H1 (cell line): Measurements from ENCODE around the gene FGFRL1.

ENCODE experiments used
- EGR1 ChIP-seq: IDR thresholded peaks from 2 replicates; pipeline ENCODE4 v1.6.1; 2011; ENCODE audit warnings: low read depth, low read length, borderline replicate concordance
- MAFK ChIP-seq: IDR thresholded peaks from 2 replicates; pipeline ENCODE4 v1.6.1; 2012; ENCODE audit warnings: low read depth, mild to moderate bottlenecking, improper control_type of control experiment, low read length
- RNF2 ChIP-seq: fragments of 200-900, 300-1000 bp; sonication (generic); IDR thresholded peaks from 2 replicates; pipeline ENCODE4 v1.7.1; 2016; ENCODE audit warnings: borderline replicate concordance, low read depth, mild to moderate bottlenecking, antibody characterized with exemption, low read length; ENCODE audit not compliant: poor library complexity, severe bottlenecking; ENCODE audit errors: missing control alignments
- TAF1 ChIP-seq: IDR thresholded peaks from 2 replicates; pipeline ENCODE4 v1.6.1; 2011; ENCODE audit warnings: mild to moderate bottlenecking, low read depth, low read length
- TF ChIP-seq, protein P1 (sequence below), 3 experiments: IDR thresholded peaks; 1 replicate in 2 of 3; 2 replicates in 1 of 3; pipeline versions ENCODE4 v1.5.1 to v1.6.1; 2011; ENCODE audit warnings: low read length in 3 of 3, mild to moderate bottlenecking in 3 of 3, inconsistent platforms in 2 of 3, low read depth in 1 of 3, moderate library complexity in 1 of 3; ENCODE audit not compliant: insufficient read depth in 1 of 3; ENCODE audit errors: control extremely low read depth in 1 of 3
- TF ChIP-seq, protein P2 (sequence below): IDR thresholded peaks from 2 replicates; pipeline ENCODE4 v1.6.1; 2012; ENCODE audit warnings: low read length, inconsistent platforms
- TF ChIP-seq, protein P3 (sequence below): IDR thresholded peaks from 2 replicates; pipeline ENCODE4 v1.6.1; 2012; ENCODE audit warnings: inconsistent platforms

DNA sequence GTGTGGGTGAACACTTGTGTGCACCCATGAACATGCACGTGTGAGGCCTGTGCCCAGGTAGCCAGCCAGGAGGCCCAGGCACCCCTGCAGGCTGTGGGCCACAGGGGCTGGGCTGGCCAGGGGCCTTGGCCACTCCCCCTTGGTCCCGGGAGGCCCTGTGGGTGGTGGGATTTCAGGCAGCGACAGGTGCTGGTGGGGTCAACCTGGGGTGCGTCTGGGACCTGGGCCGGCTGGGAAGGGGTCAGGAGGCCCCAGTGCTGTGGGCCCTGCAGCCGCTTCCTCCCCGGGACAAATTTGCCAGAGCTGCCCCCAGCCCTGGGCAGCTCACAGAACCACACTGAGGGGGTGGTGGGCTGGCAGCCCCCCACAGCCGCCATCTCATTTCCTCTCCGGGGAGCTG is 7.9 kb downstream of the FGFRL1 start:
- TF ChIP-seq, protein P1, sequence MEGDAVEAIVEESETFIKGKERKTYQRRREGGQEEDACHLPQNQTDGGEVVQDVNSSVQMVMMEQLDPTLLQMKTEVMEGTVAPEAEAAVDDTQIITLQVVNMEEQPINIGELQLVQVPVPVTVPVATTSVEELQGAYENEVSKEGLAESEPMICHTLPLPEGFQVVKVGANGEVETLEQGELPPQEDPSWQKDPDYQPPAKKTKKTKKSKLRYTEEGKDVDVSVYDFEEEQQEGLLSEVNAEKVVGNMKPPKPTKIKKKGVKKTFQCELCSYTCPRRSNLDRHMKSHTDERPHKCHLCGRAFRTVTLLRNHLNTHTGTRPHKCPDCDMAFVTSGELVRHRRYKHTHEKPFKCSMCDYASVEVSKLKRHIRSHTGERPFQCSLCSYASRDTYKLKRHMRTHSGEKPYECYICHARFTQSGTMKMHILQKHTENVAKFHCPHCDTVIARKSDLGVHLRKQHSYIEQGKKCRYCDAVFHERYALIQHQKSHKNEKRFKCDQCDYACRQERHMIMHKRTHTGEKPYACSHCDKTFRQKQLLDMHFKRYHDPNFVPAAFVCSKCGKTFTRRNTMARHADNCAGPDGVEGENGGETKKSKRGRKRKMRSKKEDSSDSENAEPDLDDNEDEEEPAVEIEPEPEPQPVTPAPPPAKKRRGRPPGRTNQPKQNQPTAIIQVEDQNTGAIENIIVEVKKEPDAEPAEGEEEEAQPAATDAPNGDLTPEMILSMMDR (IDR thresholded peaks at IDR 0.05; ENCODE audit: control extremely low read depth in 1 of 3, insufficient read depth in 1 of 3, low read depth in 1 of 3, low read length in 3 of 3): no peak
- TF ChIP-seq, protein P2, sequence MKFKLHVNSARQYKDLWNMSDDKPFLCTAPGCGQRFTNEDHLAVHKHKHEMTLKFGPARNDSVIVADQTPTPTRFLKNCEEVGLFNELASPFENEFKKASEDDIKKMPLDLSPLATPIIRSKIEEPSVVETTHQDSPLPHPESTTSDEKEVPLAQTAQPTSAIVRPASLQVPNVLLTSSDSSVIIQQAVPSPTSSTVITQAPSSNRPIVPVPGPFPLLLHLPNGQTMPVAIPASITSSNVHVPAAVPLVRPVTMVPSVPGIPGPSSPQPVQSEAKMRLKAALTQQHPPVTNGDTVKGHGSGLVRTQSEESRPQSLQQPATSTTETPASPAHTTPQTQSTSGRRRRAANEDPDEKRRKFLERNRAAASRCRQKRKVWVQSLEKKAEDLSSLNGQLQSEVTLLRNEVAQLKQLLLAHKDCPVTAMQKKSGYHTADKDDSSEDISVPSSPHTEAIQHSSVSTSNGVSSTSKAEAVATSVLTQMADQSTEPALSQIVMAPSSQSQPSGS: no peak
- TF ChIP-seq, protein P3, sequence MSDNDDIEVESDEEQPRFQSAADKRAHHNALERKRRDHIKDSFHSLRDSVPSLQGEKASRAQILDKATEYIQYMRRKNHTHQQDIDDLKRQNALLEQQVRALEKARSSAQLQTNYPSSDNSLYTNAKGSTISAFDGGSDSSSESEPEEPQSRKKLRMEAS: no peak
- no peak for TF ChIP-seq RNF2
- no peak for TF ChIP-seq EGR1
- no peak for TF ChIP-seq TAF1
- TF ChIP-seq MAFK: no peak
